Muscle of leg (tissue), 11 donors: Measurements from ENCODE around the gene SFSWAP. TPM values are rescaled to one million over a fixed set of nuclear protein-coding genes. Genes with fewer than 3 reads are reported as not detected.
"Not testable (repeated sequence)": the region's sequence is repeated elsewhere in the genome, so short reads cannot be mapped to it uniquely, and the experiment has no call there.

Experiments
- DNase-seq: peaks from one replicate; pipeline ENCODE4 v3.0.0; 2013
- H3K27ac ChIP-seq: one replicate; pipeline ENCODE4 v1.5.1; 2013; ENCODE audit warnings: mild to moderate bottlenecking, low read length, control low read depth
- H3K27me3 ChIP-seq: one replicate; pipeline ENCODE4 v1.6.1; 2013; ENCODE audit warnings: low read length; ENCODE audit not compliant: control insufficient read depth, insufficient read depth
- H3K36me3 ChIP-seq: one replicate; pipeline ENCODE4 v1.6.1; 2013; ENCODE audit warnings: low read length; ENCODE audit not compliant: control insufficient read depth, insufficient read depth
- H3K4me1 ChIP-seq: one replicate; pipeline ENCODE4 v1.6.1; 2013; ENCODE audit warnings: low read length; ENCODE audit not compliant: control insufficient read depth, insufficient read depth
- H3K4me3 ChIP-seq: one replicate; pipeline ENCODE4 v1.5.1; 2013; ENCODE audit warnings: low read length, control low read depth
- H3K9me3 ChIP-seq: replicated peaks from 2 replicates; pipeline ENCODE4 v1.6.1; 2013; ENCODE audit warnings: low read depth, low read length; ENCODE audit not compliant: control insufficient read depth
- WGBS: methylation state at CpG from one replicate; pipeline ENCODE4 v1.1.5; 2013; ENCODE audit warnings: missing lambda C conversion rate; ENCODE audit not compliant: insufficient coverage; 5-methylcytosine and 5-hydroxymethylcytosine counted together
- polyA plus RNA-seq, 8 donors: library from polyadenylated mRNA; unstranded; fragments of 120-200 nt; gene quantifications; one replicate each; pipeline versions ENCODE4 v1.2.1 to v1.2.3, GENCODE V29; 2013; ENCODE audit warnings: inconsistent platforms in 1 of 8, low replicate concordance in 1 of 8; ENCODE audit not compliant: insufficient read length in 8 of 8, insufficient read depth in 1 of 8
- total RNA-seq: library from RNA; stranded (reverse); fragments of 120-200 nt; gene quantifications from one replicate; pipeline ENCODE4 v1.2.4, GENCODE V29; 2013

The SFSWAP gene
- total and polyA plus RNA-seq, 9 donors = 24.6 to 33.6 (median 29.9) TPM

GRCh38 chr12:131770120-131770519 lies 59.2 kb downstream of the SFSWAP start:
- 91% methylated on average over 11 of the region's 12 CpGs for WGBS
- Histone ChIP-seq H3K27ac (no peak overlapping the region), H3K4me1 (no peaks in the 10 kb centered on the region)

GRCh38 chr12:131771965-131772364 lies 61.1 kb downstream of the SFSWAP start:
- 89% methylated on average over 5 of the region's 10 CpGs for WGBS
- Histone ChIP-seq H3K36me3 (peaks cover 44% of the 10 kb centered on the region), H3K27me3 (no peaks in the 10 kb centered on the region), H3K4me1 (no peaks in the 10 kb centered on the region), H3K27ac (no peak overlapping the region), H3K4me3 (no peak overlapping the region), H3K9me3 (no peaks in the 10 kb centered on the region)
- DNase-seq = no peak

More at GRCh38 chr12:131770120-131770519, 59.2 kb downstream of the SFSWAP start:
- Histone ChIP-seq H3K4me3 (no peak overlapping the region), H3K9me3 (no peaks in the 10 kb centered on the region), H3K36me3 (peaks cover 56% of the 10 kb centered on the region), H3K27me3 (no peaks in the 10 kb centered on the region)
- DNase-seq = no peak

- Histone ChIP-seq H3K27me3 (no peaks in the 10 kb centered on the region), H3K9me3 (no peaks in the 10 kb centered on the region), H3K4me3 (no peak overlapping the region), H3K4me1 (no peaks in the 10 kb centered on the region), H3K36me3 (peaks cover 44% of the 10 kb centered on the region), H3K27ac (peak overlapping the region; percentile 32)
- 86% methylated on average over 14 of the region's 15 CpGs for WGBS
- peak; percentile 31 for DNase-seq
These were observed 62.8 kb downstream of the SFSWAP start for GRCh38 chr12:131773582-131774221.

GRCh38 chr12:131774576-131775391 lies 63.9 kb downstream of the SFSWAP start:
- 79% methylated on average over 10 of the region's 17 CpGs for WGBS
- no peak for DNase-seq
- H3K27ac ChIP-seq = no peak overlapping the region
- no peaks in the 10 kb centered on the region for H3K9me3 ChIP-seq
- peaks cover 54% of the 10 kb centered on the region for H3K36me3 ChIP-seq
- H3K4me3 ChIP-seq = no peak overlapping the region
- no peaks in the 10 kb centered on the region for H3K27me3 ChIP-seq
- H3K4me1 ChIP-seq = no peaks in the 10 kb centered on the region

- H3K9me3 ChIP-seq = no peaks in the 10 kb centered on the region
- DNase-seq = no peak
- 79% methylated on average over 6 of the region's 17 CpGs for WGBS
- H3K4me1 ChIP-seq = no peaks in the 10 kb centered on the region
- no peak overlapping the region for H3K27ac ChIP-seq
- H3K36me3 ChIP-seq = peaks cover 54% of the 10 kb centered on the region
- no peaks in the 10 kb centered on the region for H3K27me3 ChIP-seq
- no peak overlapping the region for H3K4me3 ChIP-seq
These were observed 64.7 kb downstream of the SFSWAP start for GRCh38 chr12:131775392-131776236.

DNA sequence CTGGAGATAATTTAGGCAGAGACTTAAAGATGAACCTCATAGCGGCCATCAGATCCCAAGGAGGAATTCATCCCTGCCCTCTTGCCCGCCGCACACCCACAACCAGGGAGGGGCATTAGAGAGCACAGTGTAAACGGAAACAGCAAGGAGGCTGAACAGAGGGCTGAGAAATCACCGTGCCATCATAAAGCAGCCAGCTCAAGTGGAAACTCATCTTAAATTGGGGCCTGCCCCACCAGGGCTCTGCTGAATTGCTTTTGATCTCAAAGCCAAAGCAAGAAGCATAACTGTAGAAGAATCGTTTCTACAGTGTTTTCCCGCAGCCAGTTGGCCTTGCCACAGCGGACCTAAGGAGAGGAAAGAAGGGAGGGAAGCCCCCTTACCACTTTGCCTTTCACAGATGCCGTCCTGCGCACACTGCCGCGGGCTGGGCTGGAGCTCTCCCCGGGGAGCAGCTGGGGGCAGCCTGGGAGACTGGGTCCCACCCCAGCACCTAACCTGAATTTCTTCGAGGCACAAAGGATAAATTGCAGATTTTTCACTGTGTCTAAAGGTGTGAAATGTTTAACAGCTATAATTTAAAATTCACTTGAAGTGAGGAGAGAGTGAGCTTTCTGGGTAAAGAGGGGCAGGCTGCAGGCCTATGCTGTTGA lies 65.5 kb downstream of the SFSWAP start:
- peaks cover 55% of the 10 kb centered on the region for H3K36me3 ChIP-seq
- H3K27ac ChIP-seq = no peak overlapping the region
- H3K4me1 ChIP-seq = no peaks in the 10 kb centered on the region
- WGBS = 54% methylated on average over 2 of the region's 14 CpGs
- H3K4me3 ChIP-seq = no peak overlapping the region
- no peak for DNase-seq
- H3K9me3 ChIP-seq = no peaks in the 10 kb centered on the region
- H3K27me3 ChIP-seq = no peaks in the 10 kb centered on the region

DNA sequence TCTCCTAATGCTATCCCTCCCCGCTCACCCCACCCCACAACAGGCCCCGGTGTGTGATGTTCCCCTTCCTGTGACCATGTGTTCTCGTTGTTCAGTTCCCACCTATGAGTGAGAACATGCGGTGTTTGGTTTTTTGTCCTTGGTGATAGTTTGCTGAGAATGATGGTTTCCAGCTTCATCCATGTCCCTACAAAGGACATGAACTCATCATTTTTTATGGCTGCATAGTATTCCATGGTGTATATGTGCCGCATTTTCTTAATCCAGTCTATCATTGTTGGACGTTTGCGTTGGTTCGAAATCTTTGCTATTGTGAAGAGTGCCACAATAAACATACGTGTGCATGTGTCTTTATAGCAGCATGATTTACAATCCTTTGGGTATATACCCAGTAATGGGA lies 66.4 kb downstream of the SFSWAP start:
- not testable (repeated sequence) for H3K9me3 ChIP-seq, H3K27me3 ChIP-seq, DNase-seq, H3K27ac ChIP-seq, H3K4me3 ChIP-seq, H3K4me1 ChIP-seq
- no CpG with 5 or more reads among the region's 9 CpGs for WGBS
- peaks cover 61% of the 10 kb centered on the region for H3K36me3 ChIP-seq

DNA sequence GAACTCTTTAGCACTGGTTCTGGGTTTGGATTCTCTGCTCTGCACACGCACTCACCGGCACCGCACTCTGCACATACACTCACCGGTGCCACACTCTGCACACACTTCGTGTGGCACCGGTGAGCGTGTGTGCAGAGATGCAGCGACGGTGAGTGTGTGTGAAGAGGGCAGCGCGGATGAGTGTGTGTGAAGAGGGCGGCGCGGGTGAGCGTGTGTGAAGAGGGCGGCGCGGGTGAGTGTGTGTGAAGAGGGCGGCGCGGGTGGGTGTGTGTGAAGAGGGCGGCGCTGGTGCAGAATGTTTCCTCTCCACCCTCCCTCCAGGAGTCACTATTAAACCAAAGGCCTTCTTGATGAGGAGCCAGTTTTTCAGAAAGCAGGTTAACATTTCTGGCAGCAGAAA lies 68.1 kb downstream of the SFSWAP start:
- no peaks in the 10 kb centered on the region for H3K4me1 ChIP-seq
- H3K36me3 ChIP-seq = peaks cover 45% of the 10 kb centered on the region
- 98% methylated on average over 8 of the region's 23 CpGs for WGBS
- no peak overlapping the region for H3K27ac ChIP-seq
- DNase-seq = no peak
- H3K9me3 ChIP-seq = no peaks in the 10 kb centered on the region
- H3K4me3 ChIP-seq = no peak overlapping the region
- no peaks in the 10 kb centered on the region for H3K27me3 ChIP-seq

DNA sequence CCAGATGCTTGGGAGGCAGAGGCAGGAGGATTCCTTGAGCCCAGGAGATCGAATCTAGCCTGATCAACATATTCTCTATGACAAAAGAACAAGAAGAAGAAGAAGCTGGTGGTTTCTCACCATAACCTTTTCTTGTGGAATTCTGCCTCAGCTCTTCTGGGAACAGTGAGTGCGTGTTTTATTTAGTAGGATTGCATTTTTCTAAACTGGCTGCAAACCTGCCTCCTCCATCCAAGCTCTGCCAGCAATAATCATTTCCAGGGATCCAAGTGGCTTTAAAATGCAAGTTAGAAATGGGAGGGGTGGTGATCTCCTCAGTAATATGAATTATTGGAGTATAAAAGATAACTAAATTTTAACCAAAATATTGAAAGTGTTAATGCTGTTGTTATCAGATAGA lies 71.2 kb downstream of the SFSWAP start:
- WGBS = no CpG with 5 or more reads among the region's 2 CpGs
- peaks cover 60% of the 10 kb centered on the region for H3K36me3 ChIP-seq
- no peaks in the 10 kb centered on the region for H3K27me3 ChIP-seq

More for the DNA sequence above, 71.2 kb downstream of the SFSWAP start:
- no peaks in the 10 kb centered on the region for H3K9me3 ChIP-seq
- H3K4me1 ChIP-seq = peaks cover 4% of the 10 kb centered on the region
- no peak overlapping the region for H3K27ac ChIP-seq
- no peak overlapping the region for H3K4me3 ChIP-seq
- DNase-seq = no peak
